ENCODE data around the gene C1orf87.

- TF ChIP-seq CTCF (IDR thresholded peaks at IDR 0.05; ENCODE audit: borderline replicate concordance, extremely low read depth, low read length, poor library complexity, severe bottlenecking) (no peak), EZH2 (IDR thresholded peaks at IDR 0.05; ENCODE audit: borderline replicate concordance, low read depth, low read length, severe bottlenecking) (no peak)
These were observed 123.9 kb downstream of the C1orf87 start for GRCh38 chr1:59949648-59950047.
